ENCODE data around the gene ADAMTS18. TPM values are rescaled to one million over a fixed set of nuclear protein-coding genes. Genes with fewer than 3 reads are reported as not detected.
A peak's percentile ranks its signal among the peaks of the same experiment; 100 is the strongest.

Gene ADAMTS18
- total and polyA plus RNA-seq, 2 of the 8 experiments (the other 6 are each of a cell fraction or from before 2014, with no cell fraction given), result 0.05 to 0.19 TPM

- Histone ChIP-seq H2BK15ac (ENCODE audit: low read length) (no peak overlapping the region), H3K9me3 (ENCODE audit: insufficient read depth in 2 of 2, low read depth in 1 of 2, low read length in 1 of 2) (no peaks in the 10 kb centered on the region; a peak in 1 of 4 replicates), H3K79me1 (ENCODE audit: low read depth, low read length) (no peaks in the 10 kb centered on the region), H2BK20ac (ENCODE audit: low read length) (no peak overlapping the region), H3K56ac (replicated peaks; ENCODE audit: insufficient read length, low read depth, low read length) (no peak overlapping the region), H3K4me3 (ENCODE audit: extremely low read depth in 1 of 4, insufficient read depth in 2 of 4, low read depth in 3 of 4, low read length in 4 of 4) (no peak overlapping the region; a peak in 1 of 8 replicates), H2BK12ac (ENCODE audit: low read depth, low read length) (no peak overlapping the region), H2AK5ac (ENCODE audit: low read depth, low read length) (no peak overlapping the region), H3K27me3 (replicated peaks in 1 of 4; ENCODE audit: control insufficient read depth in 3 of 4, extremely low read depth in 1 of 4, insufficient read depth in 3 of 4, low read length in 3 of 4) (no peaks in the 10 kb centered on the region; a peak in 1 of 7 replicates), H3K79me2 (ENCODE audit: control insufficient read depth in 1 of 2, insufficient read depth in 2 of 2, low read length in 2 of 2) (no peaks in the 10 kb centered on the region), H3K4me2 (ENCODE audit: insufficient read depth in 1 of 2, low read depth in 2 of 2, low read length in 2 of 2) (no peak overlapping the region), H4K8ac (ENCODE audit: extremely low read depth, insufficient read depth, low read length) (no peak overlapping the region), H3K14ac (ENCODE audit: insufficient read length) (no peak overlapping the region), H3K4me1 (replicated peaks in 1 of 4; ENCODE audit: control insufficient read depth in 3 of 4, insufficient read depth in 4 of 4, low read length in 3 of 4) (peaks cover 0 to 11% (median 7%) of the 10 kb centered on the region in 4 experiments; a peak in 4 of 7 replicates), H4K91ac (replicated peaks; ENCODE audit: insufficient read length, low read length) (no peak overlapping the region), H3K23me2 (ENCODE audit: low read depth, low read length) (no peaks in the 10 kb centered on the region), H3K9ac (replicated peaks in 1 of 4; ENCODE audit: extremely low read depth in 1 of 4, low read depth in 3 of 4, low read length in 3 of 4) (no peak overlapping the region), H3K27ac (ENCODE audit: low read depth, low read length) (no peak overlapping the region), H3K18ac (ENCODE audit: extremely low read depth, low read length) (no peak overlapping the region), H3K23ac (ENCODE audit: insufficient read length) (no peak overlapping the region), H3K4ac (replicated peaks; ENCODE audit: insufficient read length, low read depth, low read length) (no peak overlapping the region), H2BK120ac (replicated peaks; ENCODE audit: low read depth, low read length) (no peak overlapping the region), H2AFZ (ENCODE audit: low read length) (no peak overlapping the region), H4K20me1 (replicated peaks in 1 of 2; ENCODE audit: control insufficient read depth in 1 of 2, insufficient read depth in 2 of 2, low read length in 2 of 2) (no peaks in the 10 kb centered on the region), H2BK5ac (ENCODE audit: low read depth, low read length) (no peak overlapping the region; the same call in 1 of the 2 replicates), H4K5ac (ENCODE audit: insufficient read length, low read depth, low read length) (no peak overlapping the region), H3K36me3 (ENCODE audit: control insufficient read depth in 2 of 4, insufficient read depth in 4 of 4, low read length in 3 of 4) (no peaks in the 10 kb centered on the region)
- DNase-seq (ENCODE audit: low read depth in 1 of 2, low spot score in 2 of 2), result no peak
- CTCF ChIA-PET (ENCODE audit: partially characterized antibody), result interaction anchor here (0.7 to 10.3 kb wide), 13 partner anchors 12 to 826 kb away, joined by 3 to 234 read pairs (median 4); partner anchors contain the start of genes ADAMTS18 and CLEC3A
- POLR2A ChIA-PET (ENCODE audit: partially characterized antibody), result no interaction called here
- 60% methylated on average over 11 of the region's 11 CpGs; no CpG with 5 or more reads in 1 of the 2 experiments for WGBS, 2 experiments (ENCODE audit: extremely low coverage in 1 of 2, insufficient coverage in 1 of 2, insufficient read length in 1 of 2, insufficient replicate concordance in 2 of 2, low coverage in 1 of 2, low lambda C conversion rate in 2 of 2, missing lambda C conversion rate in 1 of 2)
- no peak for FAIRE-seq
- no peak for TF ChIP-seq KDM5A (IDR thresholded peaks at IDR 0.05; ENCODE audit: low read length)
- TF ChIP-seq TBP (IDR thresholded peaks at IDR 0.05; ENCODE audit: low read depth, low read length), result 0 out of 2 replicates have a peak, but pooled peaks have one; percentile 26
- no peak for TF ChIP-seq TAF1 (IDR thresholded peaks at IDR 0.05; ENCODE audit: low read depth, low read length)
- peak; percentile 65; the same call in 1 of the 2 replicates for TF ChIP-seq CHD2 (IDR thresholded peaks at IDR 0.05; ENCODE audit: low read length)
- no peak for TF ChIP-seq JUND (IDR thresholded peaks at IDR 0.05; ENCODE audit: low read length)
- TF ChIP-seq CBX5 (IDR thresholded peaks at IDR 0.05; ENCODE audit: low read depth, low read length), result no peak
- TF ChIP-seq ASH2L (IDR thresholded peaks at IDR 0.05; ENCODE audit: low read length), result no peak
These were observed 200.2 kb downstream of the ADAMTS18 start for GRCh38 chr16:77234611-77235010.

All from H1 (cell line).